CD4-positive, alpha-beta T cell treated with Interleukin-6 for 4 hours (primary cell): ENCODE measurements around the gene IRF2BP2.

Source experiments
- DNase-seq: peaks from one replicate; pipeline ENCODE4 v3.0.0-alpha.2; 2020; ENCODE audit warnings: mixed read lengths

Gene IRF2BP2

DNA sequence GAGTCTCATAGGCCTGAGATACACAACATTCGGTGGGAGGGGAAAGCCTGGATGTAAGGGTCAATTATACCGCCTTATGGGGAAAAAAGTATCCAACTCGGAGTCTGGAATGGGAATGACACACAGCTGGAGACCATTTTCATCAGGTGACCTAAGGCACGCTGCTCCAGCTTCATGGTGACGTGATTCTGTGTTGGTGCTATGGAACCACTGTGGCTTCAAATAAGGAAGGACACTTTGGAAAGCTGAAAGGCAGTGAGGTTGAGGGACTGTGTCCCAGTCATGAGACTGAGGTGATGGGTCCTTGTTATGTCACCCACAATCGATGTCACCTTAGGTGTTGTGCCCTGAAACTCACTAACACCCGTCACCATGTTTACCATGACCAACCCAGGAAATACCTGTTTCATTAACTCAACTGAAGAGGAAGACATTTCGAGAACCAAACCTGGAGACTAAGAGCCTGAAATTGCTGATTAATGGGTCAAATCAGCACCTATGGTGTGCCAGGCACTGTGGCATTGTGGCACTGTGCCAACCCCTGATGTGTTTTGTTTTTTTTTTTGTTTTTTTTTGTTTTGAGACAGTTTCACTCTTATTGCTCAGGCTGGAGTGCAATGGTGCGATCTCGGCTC lies 54.5 kb downstream of the IRF2BP2 start:
- no peak for DNase-seq

DNA sequence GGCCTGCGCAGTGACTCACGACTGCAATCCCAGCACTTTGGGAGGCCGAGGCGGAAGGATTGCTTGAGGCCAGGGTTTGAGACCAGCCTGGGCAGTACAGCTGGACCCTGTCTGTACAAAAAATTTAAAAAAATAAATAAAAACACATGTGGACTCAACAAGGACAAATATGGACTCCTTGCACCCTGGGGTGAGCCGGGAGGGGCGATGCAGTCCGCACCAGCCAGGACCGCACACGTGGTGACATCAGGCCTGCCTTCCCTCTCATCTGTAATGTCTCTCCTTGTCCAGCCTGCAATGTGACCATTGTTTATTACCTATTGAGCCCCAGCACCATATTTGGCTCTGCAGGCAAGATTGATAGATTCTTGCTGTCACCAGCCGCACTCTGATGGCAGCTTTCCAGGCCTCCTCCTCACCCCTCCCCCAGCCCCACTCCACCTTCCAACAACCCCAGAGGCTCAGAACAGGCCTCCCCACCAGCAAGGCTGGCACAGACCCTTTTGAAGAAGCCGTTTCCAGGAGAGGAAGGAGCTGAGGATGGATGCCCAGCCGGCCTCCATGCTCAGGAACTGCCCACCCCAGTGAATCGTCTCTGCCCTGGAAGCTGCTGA lies 55.2 kb downstream of the IRF2BP2 start:
- DNase-seq, result no peak
